ENCODE data around the gene SEPTIN12. TPM values are rescaled to one million over a fixed set of nuclear protein-coding genes. Genes with fewer than 3 reads are reported as not detected.

SEPTIN12 gene
- total and polyA plus RNA-seq, 4 donors, result not detected

GRCh38 chr16:4813251-4814003, 25.3 kb upstream of the SEPTIN12 start:
- DNase-seq (ENCODE audit: low spot score), result no peak
- no peak overlapping the region for H3K9ac ChIP-seq (ENCODE audit: low read depth in 1 of 2, low read length in 2 of 2)
- H3K4me3 ChIP-seq (ENCODE audit: low read depth in 1 of 3, low read length in 3 of 3), result no peak overlapping the region
- no peak overlapping the region for H3K27ac ChIP-seq (ENCODE audit: low read depth in 1 of 2, low read length in 2 of 2)
- 96% methylated on average over 16 of the region's 16 CpGs for WGBS
- H3K27me3 ChIP-seq (ENCODE audit: control insufficient read depth in 4 of 4, insufficient read depth in 4 of 4, low read length in 3 of 4), result no peaks in the 10 kb centered on the region
- H3K9me3 ChIP-seq (ENCODE audit: control insufficient read depth in 4 of 4, low read length in 3 of 4), result no peaks in the 10 kb centered on the region
- H3K4me1 ChIP-seq (ENCODE audit: control insufficient read depth in 4 of 4, insufficient read depth in 4 of 4, low read length in 3 of 4), result no peaks in the 10 kb centered on the region
- peaks cover 15 to 58% (median 34%) of the 10 kb centered on the region in 4 donors for H3K36me3 ChIP-seq (ENCODE audit: control insufficient read depth in 4 of 4, insufficient read depth in 3 of 4, low read depth in 1 of 4, low read length in 3 of 4)
- TF ChIP-seq HNF4G (IDR thresholded peaks at IDR 0.05), result no peak
- TF ChIP-seq JUND (IDR thresholded peaks at IDR 0.05), result no peak
- TF ChIP-seq CTCF (IDR thresholded peaks at IDR 0.05; ENCODE audit: low read depth, low read length, missing input control), result no peak
- no peak for TF ChIP-seq TAF1 (conservative IDR thresholded peaks at IDR 0.05)
- TF ChIP-seq RXRA (IDR thresholded peaks at IDR 0.05), result no peak
- TF ChIP-seq ZBTB33 (IDR thresholded peaks at IDR 0.05), result no peak
- no peak for TF ChIP-seq ATF3 (IDR thresholded peaks at IDR 0.05)
- no peak for TF ChIP-seq NR2F2 (IDR thresholded peaks at IDR 0.05)
- no peak for TF ChIP-seq SP1 (IDR thresholded peaks at IDR 0.05)
- TF ChIP-seq GABPA (IDR thresholded peaks at IDR 0.05 in 1 of 2, conservative IDR thresholded peaks at IDR 0.05 in 1 of 2), result no peak
- no peak for TF ChIP-seq FOXA1 (IDR thresholded peaks at IDR 0.05)
- TF ChIP-seq EGR1 (IDR thresholded peaks at IDR 0.05; ENCODE audit: low read depth in 2 of 2), result no peak
- no peak for TF ChIP-seq MAX (IDR thresholded peaks at IDR 0.05)
- no peak for TF ChIP-seq FOXA2 (IDR thresholded peaks at IDR 0.05)
- no peak for TF ChIP-seq HNF4A (conservative IDR thresholded peaks at IDR 0.05)
- TF ChIP-seq YY1 (IDR thresholded peaks at IDR 0.05), result no peak

- Histone ChIP-seq H3K27ac (ENCODE audit: low read depth in 1 of 2, low read length in 2 of 2) (no peak overlapping the region), H3K9me3 (ENCODE audit: control insufficient read depth in 4 of 4, low read length in 3 of 4) (no peaks in the 10 kb centered on the region), H3K27me3 (ENCODE audit: control insufficient read depth in 4 of 4, insufficient read depth in 4 of 4, low read length in 3 of 4) (no peaks in the 10 kb centered on the region), H3K4me3 (ENCODE audit: low read depth in 1 of 3, low read length in 3 of 3) (no peak overlapping the region), H3K4me1 (ENCODE audit: control insufficient read depth in 4 of 4, insufficient read depth in 4 of 4, low read length in 3 of 4) (no peaks in the 10 kb centered on the region), H3K9ac (ENCODE audit: low read depth in 1 of 2, low read length in 2 of 2) (no peak overlapping the region), H3K36me3 (ENCODE audit: control insufficient read depth in 4 of 4, insufficient read depth in 3 of 4, low read depth in 1 of 4, low read length in 3 of 4) (peaks cover 15 to 58% (median 30%) of the 10 kb centered on the region in 4 donors)
- TF ChIP-seq NR2F2 (IDR thresholded peaks at IDR 0.05), result no peak
- TF ChIP-seq HNF4A (conservative IDR thresholded peaks at IDR 0.05), result no peak
- TF ChIP-seq FOXA1 (IDR thresholded peaks at IDR 0.05), result no peak
- TF ChIP-seq REST (IDR thresholded peaks at IDR 0.05), result no peak
- no peak for TF ChIP-seq GABPA (IDR thresholded peaks at IDR 0.05 in 1 of 2, conservative IDR thresholded peaks at IDR 0.05 in 1 of 2)
- no peak for TF ChIP-seq RAD21 (IDR thresholded peaks at IDR 0.05)
- TF ChIP-seq FOXA2 (IDR thresholded peaks at IDR 0.05), result no peak
- TF ChIP-seq EGR1 (IDR thresholded peaks at IDR 0.05; ENCODE audit: low read depth in 2 of 2), result no peak
- no peak for TF ChIP-seq CTCF (IDR thresholded peaks at IDR 0.05; ENCODE audit: low read depth, low read length, missing input control)
- no peak for TF ChIP-seq MAX (IDR thresholded peaks at IDR 0.05)
- TF ChIP-seq TAF1 (conservative IDR thresholded peaks at IDR 0.05), result no peak
- TF ChIP-seq YY1 (IDR thresholded peaks at IDR 0.05), result no peak
- no peak for TF ChIP-seq RXRA (IDR thresholded peaks at IDR 0.05)
- no peak for TF ChIP-seq JUND (IDR thresholded peaks at IDR 0.05)
- no peak for DNase-seq (ENCODE audit: low spot score)
- WGBS, result 96% methylated on average over 9 of the region's 9 CpGs
Measured at GRCh38 chr16:4811773-4812172, 23.6 kb upstream of the SEPTIN12 start.
